Neural cell (in vitro differentiated cells): Measurements from ENCODE around the gene ZNF768.

Source experiments
- CTCF ChIP-seq: fragments of 450-650 bp; IDR thresholded peaks from 2 replicates; pipeline ENCODE4 v1.5.1; 2014; ENCODE audit warnings: antibody characterized with exemption, mild to moderate bottlenecking, moderate library complexity; ENCODE audit not compliant: poor library complexity, severe bottlenecking
- EP300 ChIP-seq: fragments of 450-650 bp; conservative IDR thresholded peaks from 2 replicates; pipeline ENCODE4 v1.6.1; 2014; ENCODE audit warnings: antibody characterized with exemption, mild to moderate bottlenecking, moderate library complexity; ENCODE audit not compliant: poor library complexity, severe bottlenecking
- EZH2 ChIP-seq: fragments of 200-600, 300-800 bp; shearing (Covaris generic), sonication (generic); IDR thresholded peaks from 2 replicates; pipeline ENCODE4 v1.6.1; 2014; ENCODE audit warnings: antibody characterized with exemption, low read length, borderline replicate concordance, mild to moderate bottlenecking; ENCODE audit not compliant: insufficient read depth, poor library complexity, severe bottlenecking
- MXI1 ChIP-seq: fragments of 450-650 bp; conservative IDR thresholded peaks from 2 replicates; pipeline ENCODE4 v1.6.1; 2014; ENCODE audit warnings: antibody characterized with exemption, mild to moderate bottlenecking; ENCODE audit not compliant: poor library complexity, severe bottlenecking
- POLR2AphosphoS5 ChIP-seq: IDR thresholded peaks from 2 replicates; pipeline ENCODE4 v1.6.1; 2012
- RAD21 ChIP-seq: fragments of 450-650 bp; conservative IDR thresholded peaks from 2 replicates; pipeline ENCODE4 v1.6.1; 2014; ENCODE audit warnings: antibody characterized with exemption, mild to moderate bottlenecking, moderate library complexity
- REST ChIP-seq: IDR thresholded peaks from 2 replicates; pipeline ENCODE4 v1.6.1; 2012; ENCODE audit warnings: borderline replicate concordance
- SMC3 ChIP-seq: fragments of 450-650 bp; conservative IDR thresholded peaks from 2 replicates; pipeline ENCODE4 v1.6.1; 2014; ENCODE audit warnings: antibody characterized with exemption, mild to moderate bottlenecking, moderate library complexity; ENCODE audit not compliant: poor library complexity
- TAF1 ChIP-seq: IDR thresholded peaks from 2 replicates; pipeline ENCODE4 v1.6.1; 2012; ENCODE audit warnings: low read depth

GRCh38 chr16:30526137-30526822, at the start of gene ZNF768:
- no peak for TF ChIP-seq REST
- TF ChIP-seq CTCF, result no peak
- no peak for TF ChIP-seq EZH2
- no peak for TF ChIP-seq SMC3
- TF ChIP-seq TAF1, result no peak
- TF ChIP-seq POLR2AphosphoS5, result no peak
- TF ChIP-seq EP300, result no peak
- no peak for TF ChIP-seq RAD21
- TF ChIP-seq MXI1, result no peak
